ENCODE data around the gene ZCCHC14.

Gene ZCCHC14

GRCh38 chr16:87534030-87534653 lies 41.3 kb upstream of the ZCCHC14 start:
- H3K4me3 ChIP-seq (ENCODE audit: control insufficient read depth, low read depth, low read length), result no peak overlapping the region
- DNase-seq (ENCODE audit: low read depth), result no peak
- TF ChIP-seq CTCF (conservative IDR thresholded peaks at IDR 0.05; ENCODE audit: control insufficient read depth, insufficient read depth, low read depth, low read length), result no peak

DNA sequence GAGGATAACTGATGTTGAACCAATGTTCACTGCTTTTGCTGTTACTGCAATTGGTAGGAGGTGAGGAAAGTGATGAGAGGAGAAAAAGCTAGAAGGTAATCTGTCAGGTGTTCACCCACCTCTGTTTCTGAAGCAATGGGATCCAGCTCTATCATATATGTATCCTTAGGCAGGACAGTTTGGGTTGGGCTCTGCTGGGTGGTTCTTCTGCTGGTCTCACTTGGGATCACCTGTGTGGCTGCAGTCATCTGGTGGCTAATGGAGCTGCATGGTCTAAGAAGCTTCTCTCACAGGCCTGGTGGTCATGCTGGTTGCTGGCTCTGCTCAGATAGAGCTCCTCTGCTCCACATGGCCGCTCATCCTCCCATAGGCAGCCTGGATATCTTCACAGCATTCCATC lies 40.2 kb upstream of the ZCCHC14 start:
- no peak for TF ChIP-seq CTCF (conservative IDR thresholded peaks at IDR 0.05; ENCODE audit: control insufficient read depth, insufficient read depth, low read depth, low read length)
- DNase-seq (ENCODE audit: low read depth), result no peak
- no peak overlapping the region for H3K4me3 ChIP-seq (ENCODE audit: control insufficient read depth, low read depth, low read length)

DNA sequence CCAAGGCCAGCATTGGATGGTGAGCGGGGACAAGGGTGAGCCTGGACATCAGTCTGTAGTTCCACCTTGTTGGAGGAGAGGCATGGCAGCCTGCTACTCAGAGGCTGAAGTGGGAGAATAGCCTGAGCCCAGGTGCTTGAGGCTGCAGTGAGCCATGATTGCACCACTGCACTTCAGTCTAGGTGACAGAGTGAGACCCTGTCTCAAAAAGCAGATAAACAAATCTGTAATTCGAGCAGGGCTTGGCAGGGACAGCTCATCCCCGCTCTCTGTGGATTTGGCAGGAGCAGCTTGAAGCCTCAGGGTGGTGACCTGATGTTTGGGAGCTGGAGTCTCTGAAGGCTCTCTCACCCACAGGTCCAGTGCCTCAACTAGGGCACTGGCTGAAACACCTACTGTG lies 38.6 kb upstream of the ZCCHC14 start:
- H3K4me3 ChIP-seq (ENCODE audit: control insufficient read depth, low read depth, low read length), result no peak overlapping the region
- DNase-seq (ENCODE audit: low read depth), result no peak
- no peak for TF ChIP-seq CTCF (conservative IDR thresholded peaks at IDR 0.05; ENCODE audit: control insufficient read depth, insufficient read depth, low read depth, low read length)

DNA sequence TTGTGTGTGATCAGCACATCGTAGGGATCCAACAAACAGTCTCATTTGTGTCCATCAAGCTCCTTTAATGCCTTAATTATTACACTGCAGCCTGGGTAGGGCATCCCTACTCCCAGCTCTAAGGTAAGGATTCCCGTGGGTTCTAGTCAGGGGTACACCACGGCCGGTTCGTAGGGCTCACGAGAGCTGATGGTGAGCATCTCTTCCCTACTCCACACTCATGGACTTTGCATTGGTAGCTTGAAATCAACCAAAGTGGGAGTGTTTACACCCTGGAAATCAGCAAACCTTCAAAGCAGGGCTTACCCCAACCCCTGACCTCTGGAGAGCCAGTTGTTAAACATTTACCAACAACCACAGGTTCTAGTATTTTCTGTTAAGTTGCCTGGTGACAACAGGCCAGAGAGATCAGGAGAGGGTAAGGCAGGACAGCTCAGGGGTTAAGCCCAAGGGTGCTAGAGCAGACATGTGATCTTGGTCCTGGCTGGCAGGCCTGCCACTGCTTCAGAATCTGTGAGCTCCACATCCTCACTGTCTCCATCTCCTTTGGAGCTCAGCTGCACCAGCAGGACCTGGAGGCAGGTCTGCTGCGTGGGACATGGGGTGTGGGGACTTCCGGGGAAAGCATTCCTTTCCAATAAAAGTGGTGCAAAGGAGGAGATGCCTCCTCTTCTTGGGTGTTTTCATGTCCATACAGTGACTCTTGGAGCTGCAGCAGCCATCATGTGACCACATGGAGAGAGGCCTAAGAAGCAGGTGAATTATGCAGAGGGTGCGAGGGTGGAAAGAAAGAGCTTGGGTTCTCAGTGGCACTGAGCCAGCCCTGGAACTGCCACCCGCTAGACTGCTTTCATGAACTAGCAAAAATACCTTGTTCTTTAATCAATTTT lies 36.1 kb upstream of the ZCCHC14 start:
- no peak overlapping the region for H3K4me3 ChIP-seq (ENCODE audit: control insufficient read depth, low read depth, low read length)
- TF ChIP-seq CTCF (conservative IDR thresholded peaks at IDR 0.05; ENCODE audit: control insufficient read depth, insufficient read depth, low read depth, low read length), result no peak
- no peak for DNase-seq (ENCODE audit: low read depth)

GRCh38 chr16:87527055-87527724 lies 34.4 kb upstream of the ZCCHC14 start:
- no peak for DNase-seq (ENCODE audit: low read depth)
- no peak for TF ChIP-seq CTCF (conservative IDR thresholded peaks at IDR 0.05; ENCODE audit: control insufficient read depth, insufficient read depth, low read depth, low read length)
- H3K4me3 ChIP-seq (ENCODE audit: control insufficient read depth, low read depth, low read length), result no peak overlapping the region

DNA sequence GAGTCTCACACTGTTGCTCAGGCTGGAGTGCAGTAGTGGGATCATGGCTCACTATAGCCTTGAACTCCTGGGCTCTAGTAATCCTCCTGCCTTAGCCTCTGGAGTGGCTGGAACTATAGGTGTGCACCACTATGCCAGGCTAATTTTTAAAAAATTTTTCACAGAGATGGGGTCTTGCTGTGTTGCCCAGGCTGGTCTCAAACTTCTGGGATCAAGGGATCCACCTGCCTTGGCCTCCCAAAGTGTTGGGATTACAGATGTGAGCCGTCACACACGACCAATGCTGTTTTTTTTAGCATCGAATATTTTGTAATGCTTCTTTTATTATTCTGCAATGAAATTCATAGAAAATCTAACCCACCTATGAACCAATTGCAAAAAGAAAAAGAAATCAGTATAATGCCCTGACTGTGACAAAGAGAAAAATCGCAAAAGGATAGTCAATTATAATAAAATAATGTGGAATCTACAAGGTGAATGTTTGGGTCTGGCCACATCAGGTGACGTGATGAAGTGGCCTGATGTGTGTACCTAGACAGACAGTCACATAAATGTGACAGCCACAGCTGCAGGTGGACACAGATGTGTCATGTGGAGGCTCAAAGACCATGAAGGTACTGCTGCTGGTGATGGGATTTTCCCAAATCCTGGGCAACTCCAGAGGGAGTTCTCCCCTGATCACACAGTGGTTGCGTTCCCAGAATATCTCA lies 33.6 kb upstream of the ZCCHC14 start:
- no peak for DNase-seq (ENCODE audit: low read depth)
- no peak overlapping the region for H3K4me3 ChIP-seq (ENCODE audit: control insufficient read depth, low read depth, low read length)
- no peak for TF ChIP-seq CTCF (conservative IDR thresholded peaks at IDR 0.05; ENCODE audit: control insufficient read depth, insufficient read depth, low read depth, low read length)

Data from fibroblast of mammary gland (primary cell).